Ovary (tissue), 9 donors: ENCODE data around the gene INTS6L. TPM values are rescaled to one million over a fixed set of nuclear protein-coding genes. Genes with fewer than 3 reads are reported as not detected.

Experiments
- DNase-seq, 5 donors: peaks; one replicate each; pipeline ENCODE4 v3.0.0-alpha.2; 2019 to 2020
- H3K27ac ChIP-seq, 2 donors: fragments of 200-600 bp; one replicate each; pipeline versions ENCODE4 v1.5.1 to v1.8.0; 2019 to 2022
- H3K27me3 ChIP-seq: fragments of 200-600 bp; one replicate; pipeline ENCODE4 v1.8.0; 2022
- H3K36me3 ChIP-seq: fragments of 200-600 bp; sonication (generic); one replicate; pipeline ENCODE4 v1.5.1; 2019
- H3K4me1 ChIP-seq: one replicate; pipeline ENCODE4 v1.8.1; 2013; ENCODE audit warnings: mild to moderate bottlenecking, moderate library complexity; ENCODE audit not compliant: insufficient read depth
- H3K4me3 ChIP-seq: fragments of 200-600 bp; sonication (generic); one replicate; pipeline ENCODE4 v1.5.1; 2017
- H3K9me3 ChIP-seq, 2 donors: fragments of 200-600 bp in 1 of 2; sonication (generic) in 1 of 2; one replicate each; pipeline versions ENCODE4 v1.5.1 to v1.8.1; 2013 to 2019; ENCODE audit warnings: mild to moderate bottlenecking in 1 of 2, moderate library complexity in 1 of 2
- CTCF ChIP-seq, 3 donors: fragments of 450-650 bp in 2 of 3; fragments of 200-600 bp in 1 of 3; IDR thresholded peaks; one replicate each; pipeline versions ENCODE4 v1.5.1 to v1.8.0; 2016 to 2022; ENCODE audit warnings: antibody characterized with exemption in 3 of 3, mild to moderate bottlenecking in 1 of 3
- EP300 ChIP-seq: sonication (generic); formaldehyde crosslinking; IDR thresholded peaks from one replicate; pipeline ENCODE4 v1.6.1; 2017; ENCODE audit warnings: antibody characterized with exemption
- POLR2A ChIP-seq: fragments of 450-650 bp; IDR thresholded peaks from one replicate; pipeline ENCODE4 v1.6.1; 2017; ENCODE audit warnings: antibody characterized with exemption, mild to moderate bottlenecking, moderate library complexity
- WGBS, 3 donors: extraction: QIAGEN DNeasy Blood & Tissue Kit in 1 of 3; methylation state at CpG; one replicate each; pipeline versions ENCODE4 v1.1.5 to v1.1.7; 2013 to 2017; 5-methylcytosine and 5-hydroxymethylcytosine counted together
- intact Hi-C, 4 donors: fragments of 100-400 bp; cut with DNase I; formaldehyde crosslinking; loops; one replicate each; pipeline versions ENCODE4 v1.11.0 to v1.15.1; 2022 to 2023
- polyA plus RNA-seq, 2 donors: library from polyadenylated mRNA; stranded (reverse); fragments of 200-250 nt in 1 of 2; fragments of 350-450 nt in 1 of 2; fragmentation: Illumina TruSeq in 1 of 2; extraction: RNeasy Lipid Tissue Mini Kit (QIAGEN cat#74804) in 1 of 2; gene quantifications; one replicate each; pipeline ENCODE4 v1.2.3, GENCODE V29; 2013 to 2014
- total RNA-seq, 7 donors: library from RNA; depleted of rRNA in 2 of 7; stranded (reverse); fragments of >200 nt in 2 of 7; fragmentation: NEBNext Ultra II Directional in 3 of 7; extraction: Animal tissue kit (Norgen Biotek cat#: 25700) in 3 of 7; gene quantifications; one replicate each; pipeline versions ENCODE4 v1.1.0 to v1.2.4, GENCODE V29; 2016 to 2023
- donor health status: DM: no; HTN: no; CAD: no; lungs with moderate emphysema.
- donor health status: DM: no; HTN: no; CAD: no.
- donor health status: Bipolar disorder and iron deficiency.
- donor health status: DM: yes; HTN: yes; CAD: no.
- donor health status: DM: no; HTN: no; CAD: no.
- donor health status: DM: yes; HTN: yes; CAD: no.

INTS6L gene
- total and polyA plus RNA-seq, 9 donors = 9.0 to 20.7 (median 16.0) TPM

GRCh38 chrX:135521405-135522131 lies 1.1 kb downstream of the INTS6L start:
- Histone ChIP-seq H3K27me3 (no peaks in the 10 kb centered on the region), H3K4me3 (peak overlapping the region; percentile 59), H3K27ac (peak overlapping the region; percentile 80 to 94), H3K36me3 (no peaks in the 10 kb centered on the region), H3K4me1 (no peaks in the 10 kb centered on the region), H3K9me3 (no peaks in the 10 kb centered on the region)
- TF ChIP-seq POLR2A (peak; percentile 38), EP300 (no peak), CTCF (IDR thresholded peaks at IDR 0.05) (no peak)
- WGBS, 3 donors = 31 to 42% (median 39%) methylated on average over 71 to 73 of the region's 73 CpGs
- DNase-seq = peak; percentile 82 to 86 (median 83)
- intact Hi-C loops = no loop called here

DNA sequence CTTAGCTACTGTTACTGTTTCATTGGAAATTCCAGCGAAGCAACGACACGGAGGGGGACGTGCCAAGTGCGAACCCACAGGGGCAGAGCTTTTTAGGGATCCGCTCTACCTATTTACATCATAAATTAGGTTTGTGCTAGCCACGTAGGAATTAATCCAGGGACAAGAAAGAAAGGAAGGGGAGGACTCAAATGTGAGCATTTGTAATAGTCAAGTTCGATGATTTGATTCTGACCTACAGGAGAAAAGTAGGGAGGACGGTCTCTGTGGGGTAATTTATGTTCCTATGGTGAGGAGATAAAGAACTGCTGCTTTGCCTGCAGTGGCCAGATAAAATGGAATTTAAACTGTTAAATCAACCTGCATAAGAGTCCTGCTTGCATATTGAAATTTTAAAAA lies 1.7 kb downstream of the INTS6L start:
- Histone ChIP-seq H3K4me1 (no peaks in the 10 kb centered on the region), H3K27ac (peak overlapping the region; percentile 69 to 80), H3K4me3 (peak overlapping the region; percentile 43), H3K9me3 (no peaks in the 10 kb centered on the region), H3K27me3 (no peaks in the 10 kb centered on the region), H3K36me3 (no peaks in the 10 kb centered on the region)
- WGBS, 3 donors = 22 to 28% (median 27%) methylated on average over 9 of the region's 9 CpGs
- intact Hi-C loops = no loop called here
- no peak for DNase-seq
- no peak for TF ChIP-seq POLR2A
- no peak for TF ChIP-seq CTCF (IDR thresholded peaks at IDR 0.05)
- no peak for TF ChIP-seq EP300

DNA sequence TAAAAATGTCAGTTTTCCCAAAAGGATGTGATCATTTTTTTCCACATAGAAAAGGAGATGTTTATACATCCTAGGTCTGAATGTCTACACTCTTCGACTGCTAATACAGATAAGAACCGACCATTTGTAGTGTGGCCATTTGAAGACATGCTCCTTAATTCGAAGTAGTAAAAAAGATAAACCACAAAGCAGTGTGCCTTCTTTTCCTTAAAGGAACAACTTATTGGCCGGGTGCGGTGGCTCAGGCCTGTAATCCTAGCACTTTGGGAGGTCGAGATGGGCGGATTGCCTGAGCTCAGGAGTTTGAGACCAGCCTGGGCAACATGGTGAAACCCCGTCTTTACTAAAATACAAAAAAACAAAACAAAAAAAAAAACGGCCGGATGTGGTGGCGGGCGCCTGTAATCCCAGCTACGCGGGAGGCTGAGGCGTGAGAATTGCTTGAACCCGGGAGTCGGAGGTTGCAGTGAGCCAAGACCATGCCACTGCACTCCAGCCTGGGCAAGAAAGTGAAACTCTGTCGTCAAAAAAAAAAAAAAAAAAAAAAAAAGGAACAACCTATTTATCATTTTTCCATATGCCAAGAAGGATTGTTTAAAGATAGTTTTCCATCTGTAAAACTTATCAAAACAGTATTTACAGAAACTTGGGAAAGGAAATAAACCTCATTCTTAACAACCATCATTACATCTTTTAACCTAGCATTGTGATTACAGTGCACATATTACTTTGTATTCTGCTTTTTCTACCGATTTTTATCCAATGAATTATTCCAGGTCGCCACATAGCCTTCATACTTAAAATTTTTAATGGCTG lies 2.6 kb downstream of the INTS6L start:
- H3K27ac ChIP-seq = peak overlapping the region in 1 of 2 donors; percentile 69
- H3K9me3 ChIP-seq = no peaks in the 10 kb centered on the region
- H3K4me1 ChIP-seq = no peaks in the 10 kb centered on the region
- no peaks in the 10 kb centered on the region for H3K27me3 ChIP-seq
- 65 to 70% (median 69%) methylated on average over 20 of the region's 20 CpGs for WGBS, 3 donors
- no peak overlapping the region for H3K4me3 ChIP-seq
- intact Hi-C loops = no loop called here
- TF ChIP-seq CTCF (IDR thresholded peaks at IDR 0.05) = no peak
- TF ChIP-seq EP300 = no peak
- no peak for TF ChIP-seq POLR2A
- DNase-seq = peak in 2 of 5 donors; percentile 19 to 21
- H3K36me3 ChIP-seq = no peaks in the 10 kb centered on the region

- intact Hi-C loops = no loop called here
- 64 to 72% (median 68%) methylated on average over 5 of the region's 5 CpGs for WGBS, 3 donors
These were observed 7.8 kb downstream of the INTS6L start for GRCh38 chrX:135528254-135528653.

More at GRCh38 chrX:135528254-135528653, 7.8 kb downstream of the INTS6L start:
- H3K9me3 ChIP-seq = no peaks in the 10 kb centered on the region
- H3K4me1 ChIP-seq = no peaks in the 10 kb centered on the region
- no peaks in the 10 kb centered on the region for H3K36me3 ChIP-seq
- no peak overlapping the region for H3K4me3 ChIP-seq
- TF ChIP-seq POLR2A (no peak), EP300 (no peak), CTCF (IDR thresholded peaks at IDR 0.05) (no peak)
- no peak overlapping the region for H3K27ac ChIP-seq
- no peak for DNase-seq
- no peaks in the 10 kb centered on the region for H3K27me3 ChIP-seq
